ENCODE data around the gene EIF2AK2.

EIF2AK2 gene

GRCh38 chr2:37098416-37099118 lies 58.2 kb downstream of the EIF2AK2 start:
- DNase-seq: no peak

DNA sequence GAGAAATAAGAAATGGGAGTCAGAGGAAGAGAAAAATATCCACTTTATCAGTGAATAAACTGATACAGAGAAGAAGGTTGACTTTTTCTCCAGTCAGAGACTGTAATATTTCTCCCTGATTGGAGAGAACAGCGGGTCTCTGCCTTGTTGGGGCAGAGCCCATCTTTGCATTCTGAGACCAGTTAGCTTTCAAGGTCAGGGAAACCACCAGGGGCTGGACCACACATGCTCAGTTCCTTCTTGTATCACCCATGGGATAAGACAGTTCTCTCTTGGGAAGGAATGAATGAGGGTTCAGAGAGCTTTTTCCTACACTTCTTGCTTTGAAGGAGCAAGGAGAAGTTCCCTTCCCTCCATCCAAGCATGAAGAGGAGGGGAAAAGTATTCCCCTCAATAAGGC lies 60.2 kb downstream of the EIF2AK2 start:
- DNase-seq: no peak

GRCh38 chr2:37091873-37092272 lies 64.9 kb downstream of the EIF2AK2 start:
- no peak for DNase-seq

GRCh38 chr2:37090019-37090477 lies 66.7 kb downstream of the EIF2AK2 start:
- DNase-seq: no peak

GRCh38 chr2:37085731-37086147 lies 71.0 kb downstream of the EIF2AK2 start:
- no peak for DNase-seq

DNA sequence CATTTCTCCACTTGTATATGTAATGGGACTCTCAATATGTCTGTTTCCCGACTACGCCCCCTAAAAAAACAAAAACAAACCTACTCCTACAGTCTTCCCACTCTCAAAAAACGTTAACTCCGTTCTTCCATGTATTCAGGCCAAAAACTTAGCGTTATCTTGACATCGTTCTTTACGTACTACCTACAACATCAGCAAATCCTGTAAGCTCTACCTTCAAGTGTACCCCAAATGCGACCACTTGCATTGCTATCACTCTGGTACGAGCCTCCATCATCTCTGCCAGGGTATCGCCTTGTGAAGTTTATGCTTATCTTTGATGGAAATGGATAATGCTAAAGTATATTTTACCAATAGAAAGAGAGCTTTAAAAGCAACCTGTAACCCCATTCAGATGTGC lies 72.0 kb downstream of the EIF2AK2 start:
- DNase-seq: no peak

- DNase-seq: peak; percentile 91
Measured at GRCh38 chr2:37083873-37084794, 72.6 kb downstream of the EIF2AK2 start, which contains the start of the genes GPATCH11 and HEATR5B. TSS of gene GPATCH11 (plus strand) at chr2:37084518. CDS start at chr2:37088382, 3,864 bp downstream. TSS of gene HEATR5B (minus strand) at chr2:37084372. CDS start at chr2:37083414, 958 bp downstream.

DNA sequence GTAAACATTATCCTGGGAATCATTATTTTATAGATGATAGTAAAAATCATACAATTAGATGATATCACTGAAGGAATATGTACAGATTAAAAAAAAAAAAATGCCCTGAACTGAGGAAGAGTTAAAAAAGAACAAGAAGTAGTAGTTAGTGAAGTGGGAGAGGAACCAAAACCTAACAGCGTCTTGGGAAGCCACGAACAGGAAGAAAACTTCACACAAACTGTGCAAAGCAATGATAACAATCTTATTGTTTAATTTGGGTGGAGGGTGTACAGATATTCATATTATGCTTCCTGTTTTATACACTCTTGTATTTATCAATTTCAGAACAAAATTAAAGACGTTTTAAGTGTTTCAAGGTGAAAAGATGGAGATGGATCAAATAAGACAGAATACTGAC lies 76.1 kb downstream of the EIF2AK2 start:
- no peak for DNase-seq

DNA sequence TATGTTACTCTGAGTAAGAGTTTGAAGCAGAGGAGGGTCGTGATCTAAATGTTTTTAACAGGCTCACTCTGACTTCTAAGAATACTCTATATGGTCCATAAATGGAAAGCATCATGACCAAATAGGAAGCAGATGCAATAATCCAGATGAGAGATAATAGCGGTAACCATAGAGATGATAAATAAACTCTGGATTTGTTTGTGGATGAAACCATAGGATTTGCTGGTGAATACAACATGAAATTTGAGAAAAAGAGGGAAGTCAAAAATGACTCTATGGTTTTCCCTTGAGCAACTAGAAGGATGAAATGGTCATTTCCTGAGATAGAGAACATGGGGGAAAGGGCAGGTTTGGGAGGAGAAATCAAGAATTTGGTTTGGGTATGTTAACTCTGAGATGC lies 76.5 kb downstream of the EIF2AK2 start:
- DNase-seq: no peak

GRCh38 chr2:37070931-37071330 lies 85.8 kb downstream of the EIF2AK2 start:
- DNase-seq: no peak

DNA sequence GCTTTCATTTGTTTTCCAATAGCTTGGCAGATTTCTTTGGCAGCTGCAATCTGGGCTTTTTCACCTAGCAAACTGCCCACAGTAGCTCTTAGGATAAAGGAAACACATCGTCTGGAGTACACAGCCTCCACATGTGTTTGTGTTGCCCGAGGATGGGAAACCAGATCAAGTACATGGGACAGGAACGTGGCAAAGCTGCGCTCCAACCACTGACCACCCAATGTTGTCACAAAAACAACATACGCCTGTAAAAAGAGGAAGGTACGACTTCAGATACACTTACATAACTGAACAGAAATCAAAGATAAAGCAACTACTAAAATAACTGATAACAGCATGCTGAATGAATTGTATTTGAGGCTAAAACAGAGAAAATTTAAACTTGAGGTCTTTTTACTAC lies 88.1 kb downstream of the EIF2AK2 start:
- no peak for DNase-seq

GRCh38 chr2:37061776-37062175 lies 95.0 kb downstream of the EIF2AK2 start:
- DNase-seq: no peak

DNA sequence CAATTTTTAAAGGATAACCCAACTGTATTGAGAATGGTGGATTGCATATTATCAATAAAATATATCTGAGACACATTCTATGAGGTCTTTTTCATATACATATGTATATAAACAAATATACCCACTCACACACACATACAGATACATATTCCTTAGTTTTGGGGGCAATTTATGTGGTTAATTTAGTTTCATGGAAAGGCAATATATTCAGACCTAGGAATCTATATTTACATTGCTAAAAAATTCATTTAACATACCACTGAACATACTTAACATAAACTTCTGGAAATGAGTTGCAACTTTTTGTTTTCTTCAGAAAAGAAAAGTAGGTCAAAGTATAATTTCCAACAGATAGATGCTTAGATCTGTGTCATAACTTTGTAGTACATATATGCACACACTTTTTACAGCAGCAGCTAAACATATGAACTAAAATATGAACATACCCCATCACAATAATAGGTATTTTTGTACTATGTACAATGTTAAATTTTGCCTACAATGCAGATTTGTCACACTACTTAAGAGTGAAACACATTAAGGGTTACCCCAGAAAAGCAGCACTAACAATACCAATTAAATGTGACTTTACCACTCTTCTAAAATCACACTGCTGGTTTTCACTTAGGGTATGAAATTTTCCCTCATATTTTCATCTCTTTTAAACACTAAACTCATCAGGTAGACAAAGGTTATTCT lies 95.6 kb downstream of the EIF2AK2 start:
- no peak for DNase-seq

- no peak for DNase-seq
Measured at GRCh38 chr2:37060446-37060845, 96.3 kb downstream of the EIF2AK2 start.

DNA sequence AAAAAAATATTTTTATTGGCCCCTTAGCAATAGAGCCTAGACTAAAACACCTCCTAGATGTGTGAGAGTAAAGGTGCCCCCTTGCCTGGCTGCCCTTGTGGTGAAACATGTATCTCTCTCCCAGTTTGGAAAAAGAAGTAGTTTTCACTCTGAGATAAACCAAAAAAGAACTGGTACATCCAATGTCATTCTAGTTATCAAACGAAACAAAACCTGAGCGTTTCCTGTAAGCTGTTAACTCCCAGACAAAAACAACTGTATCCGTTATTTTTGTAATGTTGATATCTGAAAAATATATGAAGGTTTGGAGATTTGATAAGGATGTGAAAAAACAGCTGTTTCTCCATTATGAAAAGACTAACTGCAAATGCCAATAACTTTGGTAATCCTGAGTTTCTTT lies 96.9 kb downstream of the EIF2AK2 start:
- no peak for DNase-seq

DNA sequence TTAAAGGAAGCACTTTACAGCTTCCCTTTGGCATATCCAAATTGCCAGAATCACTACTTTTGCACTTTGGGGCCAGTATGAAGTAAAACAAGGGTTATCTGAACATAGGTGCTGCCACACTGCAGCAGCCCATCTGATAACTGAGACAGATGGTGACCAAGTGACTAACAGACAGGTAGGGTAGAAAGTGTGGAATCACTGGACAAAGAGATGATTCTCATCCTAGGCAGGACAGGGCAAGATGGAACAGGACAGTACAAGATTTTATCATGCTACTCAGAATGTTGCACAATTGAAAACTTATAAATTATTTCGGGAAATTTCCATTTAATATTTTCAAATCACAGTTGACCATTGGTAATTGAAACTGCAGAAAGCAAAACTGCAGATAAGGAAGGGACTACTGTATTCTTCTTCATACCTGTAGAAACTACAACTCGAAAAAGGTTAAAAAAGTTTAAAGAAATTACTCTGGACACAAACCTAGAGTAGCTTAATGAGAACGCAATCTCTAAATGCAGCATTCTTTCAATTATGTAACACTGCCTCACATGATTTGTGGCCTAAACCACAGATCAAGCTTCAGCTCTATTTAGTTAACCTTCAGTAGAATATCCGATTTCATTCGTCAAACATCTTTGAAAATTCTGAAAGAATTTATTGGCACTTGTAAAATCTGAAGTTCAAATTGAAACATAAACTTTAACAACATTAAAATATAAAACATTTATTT lies 104.0 kb downstream of the EIF2AK2 start:
- DNase-seq: no peak
